GM19467 (cell line): ENCODE results near the gene ZNG1B.
"Not testable (repeated sequence)": the region's sequence is repeated elsewhere in the genome, so short reads cannot be mapped to it uniquely, and the experiment has no call there.

ENCODE experiments used
- ATAC-seq: cut with Tn5 transposase; IDR thresholded peaks from one replicate; pipeline ENCODE4 v1.9.1; 2021; ENCODE audit warnings: mild to moderate bottlenecking, moderate library complexity; ENCODE audit not compliant: unreplicated experiment

The ZNG1B gene

DNA sequence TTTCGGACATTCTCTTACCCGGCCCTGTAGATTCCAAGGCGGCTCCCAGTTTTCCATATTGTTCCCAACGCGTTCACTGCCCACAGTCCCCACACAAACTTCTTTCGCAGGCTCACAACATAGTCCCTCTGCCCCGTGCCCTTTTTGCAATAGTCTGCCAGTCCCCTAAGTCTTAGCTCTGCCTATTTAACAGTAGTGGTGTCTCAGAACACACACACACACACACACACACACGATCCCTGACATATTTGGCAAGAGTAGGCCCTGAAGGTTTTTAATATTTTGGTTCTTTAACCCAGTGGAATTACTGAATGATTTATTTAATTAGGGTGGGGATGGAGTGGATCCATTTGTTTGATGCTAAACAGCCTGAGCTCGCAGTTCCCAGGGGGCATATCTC lies 105.0 kb downstream of the ZNG1B start:
- not testable (repeated sequence) for ATAC-seq
